IMR-90 (cell line): ENCODE data around the gene LCAT. TPM values are rescaled to one million over a fixed set of nuclear protein-coding genes. Genes with fewer than 3 reads are reported as not detected.

Experiments used
- ATAC-seq: fragments of 200-7000 bp; cut with Tn5 transposase; 2 replicates; pipeline ENCODE4 v1.9.1; 2020; ENCODE audit warnings: low read depth, mild to moderate bottlenecking, moderate library complexity
- BruUV-seq: library from RNA; stranded (reverse); fragments of 400-500 nt; replicated peaks from 2 replicates; lab custom pipeline; 2021; lab: Mats Ljungman, UMichigan
- CTCF ChIA-PET: fragments of 300-600 bp; formaldehyde crosslinking; extraction: SDS; loops from one replicate; lab custom pipeline; 2021; ENCODE audit warnings: antibody characterized with exemption; lab: Yijun Ruan, JAX
- POLR2A ChIA-PET: fragments of 300-600 bp; sonication (Branson Sonifier 250); formaldehyde crosslinking; loops from one replicate; lab custom pipeline; 2022; ENCODE audit warnings: antibody characterized with exemption; ENCODE audit not compliant: unreplicated experiment; lab: Charles Lee
- DNase-seq: peaks from one replicate; pipeline ENCODE4 v3.0.0; 2013
- H2AFZ ChIP-seq: replicated peaks from 2 replicates; pipeline ENCODE3; 2013; ENCODE audit warnings: low read length, mild to moderate bottlenecking; ENCODE audit not compliant: poor library complexity
- H2AK5ac ChIP-seq: 2 replicates; pipeline ENCODE4 v1.6.1; 2013; ENCODE audit warnings: low read depth, low read length, inconsistent platforms
- H2AK9ac ChIP-seq: replicated peaks from 2 replicates; pipeline ENCODE3; 2013; ENCODE audit warnings: mild to moderate bottlenecking, low read depth, low read length, moderate library complexity; ENCODE audit not compliant: poor library complexity
- H2BK120ac ChIP-seq: 2 replicates; pipeline ENCODE4 v1.6.1; 2013; ENCODE audit warnings: low read depth, low read length, inconsistent platforms
- H2BK15ac ChIP-seq: 3 replicates; pipeline ENCODE4 v1.6.1; 2013; ENCODE audit warnings: low read depth, low read length, inconsistent platforms
- H2BK20ac ChIP-seq: 2 replicates; pipeline ENCODE4 v1.6.1; 2013; ENCODE audit warnings: low read depth, mild to moderate bottlenecking, inconsistent platforms, low read length, moderate library complexity
- H2BK5ac ChIP-seq: 2 replicates; pipeline ENCODE4 v1.6.1; 2013; ENCODE audit warnings: mild to moderate bottlenecking, low read depth, low read length, inconsistent platforms; ENCODE audit not compliant: poor library complexity, severe bottlenecking
- H3K14ac ChIP-seq: replicated peaks from 2 replicates; pipeline ENCODE4 v1.6.1; 2013; ENCODE audit warnings: low read depth, low read length, inconsistent platforms
- H3K18ac ChIP-seq: 2 replicates; pipeline ENCODE4 v1.6.1; 2013; ENCODE audit warnings: low read depth, low read length, control low read depth
- H3K23ac ChIP-seq: 2 replicates; pipeline ENCODE4 v1.6.1; 2013; ENCODE audit warnings: low read depth, low read length, inconsistent platforms
- H3K27ac ChIP-seq: 2 replicates; pipeline ENCODE4 v1.5.1; 2013; ENCODE audit warnings: mild to moderate bottlenecking, control low read depth, low read length; ENCODE audit not compliant: insufficient read depth
- H3K27me3 ChIP-seq: 2 replicates; pipeline ENCODE4 v1.6.1; 2013; ENCODE audit warnings: low read length; ENCODE audit not compliant: control insufficient read depth, insufficient read depth
- H3K36me3 ChIP-seq: 2 replicates; pipeline ENCODE4 v1.6.1; 2013; ENCODE audit warnings: low read length, mixed read lengths; ENCODE audit not compliant: control insufficient read depth, insufficient read depth
- H3K4ac ChIP-seq: 2 replicates; pipeline ENCODE4 v1.6.1; 2013; ENCODE audit warnings: low read depth, low read length, inconsistent platforms
- H3K4me1 ChIP-seq: 2 replicates; pipeline ENCODE4 v1.6.1; 2013; ENCODE audit warnings: low read length, mixed read lengths; ENCODE audit not compliant: control insufficient read depth, insufficient read depth
- H3K4me2 ChIP-seq: 2 replicates; pipeline ENCODE4 v1.6.1; 2013; ENCODE audit warnings: low read depth, mild to moderate bottlenecking, control low read depth, low read length, moderate library complexity
- H3K4me3 ChIP-seq: 2 replicates; pipeline ENCODE4 v1.5.1; 2013; ENCODE audit warnings: low read depth, mild to moderate bottlenecking, control low read depth, low read length, moderate library complexity; ENCODE audit not compliant: insufficient read depth
- H3K56ac ChIP-seq: 2 replicates; pipeline ENCODE4 v1.6.1; 2013; ENCODE audit warnings: low read length, inconsistent platforms; ENCODE audit not compliant: insufficient read depth; ENCODE audit errors: extremely low read depth
- H3K79me1 ChIP-seq, 2 experiments: 2 replicates each; pipeline ENCODE4 v1.6.1; 2013; ENCODE audit warnings: low read length in 2 of 2, inconsistent platforms in 1 of 2, low read depth in 1 of 2
- H3K9ac ChIP-seq: 2 replicates; pipeline ENCODE4 v1.6.1; 2013; ENCODE audit warnings: low read depth, low read length, control low read depth
- H3K9me1 ChIP-seq: 2 replicates; pipeline ENCODE4 v1.6.1; 2013; ENCODE audit warnings: low read length, inconsistent platforms; ENCODE audit not compliant: insufficient read depth
- H3K9me3 ChIP-seq: 2 replicates; pipeline ENCODE4 v1.6.1; 2013; ENCODE audit warnings: low read length; ENCODE audit not compliant: control insufficient read depth, insufficient read depth
- H4K20me1 ChIP-seq: 2 replicates; pipeline ENCODE4 v1.6.1; 2013; ENCODE audit warnings: low read length, inconsistent platforms; ENCODE audit not compliant: insufficient read depth
- H4K5ac ChIP-seq: 2 replicates; pipeline ENCODE4 v1.6.1; 2013; ENCODE audit warnings: mild to moderate bottlenecking, low read depth, low read length, control low read depth
- H4K8ac ChIP-seq, 2 experiments: 2 replicates each; pipeline ENCODE4 v1.6.1; 2013; ENCODE audit warnings: low read depth in 2 of 2, low read length in 2 of 2, control low read depth in 1 of 2, inconsistent platforms in 1 of 2
- H4K91ac ChIP-seq: 2 replicates; pipeline ENCODE4 v1.6.1; 2013; ENCODE audit warnings: low read depth, low read length, inconsistent platforms; ENCODE audit not compliant: insufficient read depth
- MAZ ChIP-seq: IDR thresholded peaks from 2 replicates; pipeline ENCODE4 v1.6.1; 2012; ENCODE audit warnings: low read depth, mild to moderate bottlenecking, low read length, improper control_type of control experiment, moderate library complexity, borderline replicate concordance
- MXI1 ChIP-seq: IDR thresholded peaks from 2 replicates; pipeline ENCODE4 v1.6.1; 2012; ENCODE audit warnings: low read depth, mild to moderate bottlenecking, low read length, moderate library complexity, borderline replicate concordance
- POLR2A ChIP-seq: IDR thresholded peaks from 2 replicates; pipeline ENCODE4 v1.6.1; 2012; ENCODE audit warnings: mild to moderate bottlenecking, low read depth, low read length
- RCOR1 ChIP-seq: IDR thresholded peaks from 2 replicates; pipeline ENCODE4 v1.6.1; 2012; ENCODE audit warnings: mild to moderate bottlenecking, low read length, improper control_type of control experiment; ENCODE audit not compliant: insufficient replicate concordance
- SMC3 ChIP-seq: fragments of 150-350 bp; IDR thresholded peaks from 2 replicates; pipeline ENCODE4 v1.6.1; 2016; ENCODE audit warnings: low read depth, mild to moderate bottlenecking, antibody characterized with exemption, low read length, moderate library complexity
- WGBS, 2 experiments: methylation state at CpG; one replicate each; pipeline versions ENCODE4 v1.1.5 to v1.1.7; 2013; ENCODE audit warnings: missing lambda C conversion rate in 2 of 2; ENCODE audit not compliant: insufficient read length in 1 of 2; ENCODE audit errors: extremely low coverage in 2 of 2; 5-methylcytosine and 5-hydroxymethylcytosine counted together
- dilution Hi-C: fragments of 300-500 bp; cut with HindIII; formaldehyde crosslinking; loops from one replicate; pipeline ENCODE4 v1.14.3; 2018; ENCODE audit warnings: low sequenced_read_pairs; ENCODE audit not compliant: unreplicated experiment
- in situ Hi-C: fragments of 300-500 bp; cut with MboI; formaldehyde crosslinking; loops from 3 replicates; pipeline ENCODE4 v1.14.3; 2019; ENCODE audit warnings: low sequenced_read_pairs, inconsistent platforms, mixed read lengths
- intact Hi-C: fragments of 100-400 bp; cut with micrococcal nuclease; formaldehyde crosslinking; loops from 2 replicates; pipeline ENCODE4 v1.10.0; 2022
- polyA plus RNA-seq, 3 experiments: library from polyadenylated mRNA; depleted of rRNA; stranded (reverse); fragments of >200 nt; gene quantifications; 2 replicates each; pipeline ENCODE4 v1.2.3, GENCODE V29; 2012; ENCODE audit warnings: low replicate concordance in 1 of 3
- total RNA-seq: library from RNA; depleted of rRNA; stranded (reverse); fragments of >200 nt; gene quantifications from 2 replicates; pipeline ENCODE4 v1.2.3, GENCODE V29; 2012

Gene LCAT
- total and polyA plus RNA-seq, 2 of the 4 experiments (the other 2 are of a cell fraction) = 1.4 to 18.8 TPM

DNA sequence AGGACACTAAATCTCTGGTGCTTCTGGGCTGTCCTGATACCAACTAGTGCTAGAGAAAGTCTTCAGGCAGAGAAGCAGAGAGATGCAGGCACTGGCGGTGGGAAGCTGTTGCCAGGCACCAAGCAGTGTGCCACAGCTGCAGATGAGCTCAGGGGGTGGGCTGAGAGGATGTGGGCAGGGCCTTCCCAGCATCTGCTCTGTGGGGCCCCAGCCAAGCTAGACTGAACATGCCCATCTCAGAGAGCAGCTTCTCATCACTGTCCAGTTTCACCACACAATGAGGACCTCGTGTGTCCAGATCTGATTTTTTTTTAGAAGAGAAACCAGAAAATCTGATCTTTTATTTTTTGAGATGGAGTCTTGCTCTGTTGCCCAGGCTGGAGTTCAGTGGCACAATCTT lies 33.8 kb downstream of the LCAT start:
- BruUV-seq = no TSS peak
- Histone ChIP-seq H3K4ac (no peak overlapping the region), H3K4me1 (no peaks in the 10 kb centered on the region), H3K9ac (no peak overlapping the region), H3K4me2 (no peak overlapping the region), H4K8ac (no peak overlapping the region), H2AK5ac (no peak overlapping the region), H3K4me3 (no peak overlapping the region), H2BK15ac (no peak overlapping the region), H3K14ac (no peak overlapping the region), H4K5ac (no peak overlapping the region), H3K23ac (no peak overlapping the region), H3K79me1 (peaks cover 7 to 49% of the 10 kb centered on the region in 2 experiments; a peak in 3 of 4 replicates), H2BK5ac (no peak overlapping the region), H3K9me3 (no peaks in the 10 kb centered on the region), H3K56ac (no peak overlapping the region), H2BK20ac (no peak overlapping the region), H4K91ac (no peak overlapping the region), H3K18ac (no peak overlapping the region), H3K36me3 (peaks cover 27% of the 10 kb centered on the region), H4K20me1 (peaks cover 14% of the 10 kb centered on the region; the same call in 1 of the 2 replicates), H2AFZ (no peak overlapping the region), H3K27me3 (no peaks in the 10 kb centered on the region), H2AK9ac (no peak overlapping the region), H2BK120ac (no peak overlapping the region), H3K9me1 (0 out of 2 replicates have a peak, but pooled peaks cover 4% of the 10 kb centered on the region), H3K27ac (no peak overlapping the region)
- no CpG with 5 or more reads among the region's 2 CpGs for WGBS, 2 experiments
- ATAC-seq (peak; percentile 97), DNase-seq (peak; percentile 69)
- in situ Hi-C loops = no loop called here
- TF ChIP-seq POLR2A = no peak
- TF ChIP-seq SMC3 = no peak
- TF ChIP-seq RCOR1 = no peak
- no peak; the same call in 1 of the 2 replicates for TF ChIP-seq MXI1
- no peak; the same call in 1 of the 2 replicates for TF ChIP-seq MAZ
- CTCF ChIA-PET = interaction anchor here (0.5 to 1.2 kb wide), 2 partner anchors 26 to 91 kb away, joined by 3 to 14 read pairs; partner anchors contain the start of gene NRN1L
- POLR2A ChIA-PET = no interaction called here
- dilution Hi-C loops = no loop called here
- intact Hi-C loops = no loop called here
